NCI-H226 (cell line): ENCODE data around the gene ADAMTS14.
"Not testable (repeated sequence)": the region's sequence is repeated elsewhere in the genome, so short reads cannot be mapped to it uniquely, and the experiment has no call there.

ENCODE experiments used
- DNase-seq: peaks from one replicate; pipeline ENCODE4 v3.0.0-alpha.2; 2015

ADAMTS14 gene, protein sequence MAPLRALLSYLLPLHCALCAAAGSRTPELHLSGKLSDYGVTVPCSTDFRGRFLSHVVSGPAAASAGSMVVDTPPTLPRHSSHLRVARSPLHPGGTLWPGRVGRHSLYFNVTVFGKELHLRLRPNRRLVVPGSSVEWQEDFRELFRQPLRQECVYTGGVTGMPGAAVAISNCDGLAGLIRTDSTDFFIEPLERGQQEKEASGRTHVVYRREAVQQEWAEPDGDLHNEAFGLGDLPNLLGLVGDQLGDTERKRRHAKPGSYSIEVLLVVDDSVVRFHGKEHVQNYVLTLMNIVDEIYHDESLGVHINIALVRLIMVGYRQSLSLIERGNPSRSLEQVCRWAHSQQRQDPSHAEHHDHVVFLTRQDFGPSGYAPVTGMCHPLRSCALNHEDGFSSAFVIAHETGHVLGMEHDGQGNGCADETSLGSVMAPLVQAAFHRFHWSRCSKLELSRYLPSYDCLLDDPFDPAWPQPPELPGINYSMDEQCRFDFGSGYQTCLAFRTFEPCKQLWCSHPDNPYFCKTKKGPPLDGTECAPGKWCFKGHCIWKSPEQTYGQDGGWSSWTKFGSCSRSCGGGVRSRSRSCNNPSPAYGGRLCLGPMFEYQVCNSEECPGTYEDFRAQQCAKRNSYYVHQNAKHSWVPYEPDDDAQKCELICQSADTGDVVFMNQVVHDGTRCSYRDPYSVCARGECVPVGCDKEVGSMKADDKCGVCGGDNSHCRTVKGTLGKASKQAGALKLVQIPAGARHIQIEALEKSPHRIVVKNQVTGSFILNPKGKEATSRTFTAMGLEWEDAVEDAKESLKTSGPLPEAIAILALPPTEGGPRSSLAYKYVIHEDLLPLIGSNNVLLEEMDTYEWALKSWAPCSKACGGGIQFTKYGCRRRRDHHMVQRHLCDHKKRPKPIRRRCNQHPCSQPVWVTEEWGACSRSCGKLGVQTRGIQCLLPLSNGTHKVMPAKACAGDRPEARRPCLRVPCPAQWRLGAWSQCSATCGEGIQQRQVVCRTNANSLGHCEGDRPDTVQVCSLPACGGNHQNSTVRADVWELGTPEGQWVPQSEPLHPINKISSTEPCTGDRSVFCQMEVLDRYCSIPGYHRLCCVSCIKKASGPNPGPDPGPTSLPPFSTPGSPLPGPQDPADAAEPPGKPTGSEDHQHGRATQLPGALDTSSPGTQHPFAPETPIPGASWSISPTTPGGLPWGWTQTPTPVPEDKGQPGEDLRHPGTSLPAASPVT

DNA sequence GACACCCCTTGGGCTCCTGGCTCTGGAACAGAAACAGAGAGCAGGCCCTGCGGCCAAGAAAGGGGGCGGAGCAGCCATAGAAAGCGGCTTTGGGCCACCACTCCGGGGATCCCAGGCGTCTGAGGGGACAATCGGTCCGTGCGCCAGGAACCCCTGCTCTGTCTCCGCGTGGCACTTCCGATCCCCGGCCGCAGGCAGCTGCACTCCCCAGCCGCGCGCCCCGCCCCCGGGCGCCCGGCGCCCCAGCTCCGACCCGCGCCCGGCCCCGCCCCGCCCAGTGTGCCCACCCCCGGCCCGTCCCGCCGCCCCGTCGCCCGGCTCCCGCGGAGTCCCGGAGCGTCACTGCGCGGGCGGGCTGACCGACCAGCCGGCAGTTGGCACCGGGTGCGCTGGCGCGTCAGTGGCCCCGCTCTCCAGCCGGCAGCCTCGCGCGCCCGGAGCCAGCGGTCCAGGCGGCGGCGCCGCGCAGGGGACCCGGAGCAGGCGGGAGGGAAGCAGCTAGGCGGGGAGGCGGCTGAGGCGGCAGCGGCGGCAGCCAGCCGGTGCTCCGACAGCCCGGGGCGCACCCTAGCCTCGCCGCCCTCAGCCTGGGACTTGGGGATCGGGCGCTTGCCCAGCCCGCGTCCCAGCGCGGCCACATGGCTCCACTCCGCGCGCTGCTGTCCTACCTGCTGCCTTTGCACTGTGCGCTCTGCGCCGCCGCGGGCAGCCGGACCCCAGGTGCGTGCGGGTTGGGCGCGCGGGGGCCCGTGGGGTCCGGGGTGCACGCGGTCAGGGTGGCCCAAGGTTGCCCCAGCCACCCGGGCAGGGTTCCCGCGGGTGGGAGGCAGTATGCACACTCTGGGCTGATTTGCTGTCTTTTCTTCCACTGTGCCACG, at the start of gene ADAMTS14:
TSS of gene ADAMTS14 (plus strand) at position 342 of the 878 bp plus-strand sequence. CDS start at position 639, 297 bp downstream.
- DNase-seq: peak; percentile 38

DNA sequence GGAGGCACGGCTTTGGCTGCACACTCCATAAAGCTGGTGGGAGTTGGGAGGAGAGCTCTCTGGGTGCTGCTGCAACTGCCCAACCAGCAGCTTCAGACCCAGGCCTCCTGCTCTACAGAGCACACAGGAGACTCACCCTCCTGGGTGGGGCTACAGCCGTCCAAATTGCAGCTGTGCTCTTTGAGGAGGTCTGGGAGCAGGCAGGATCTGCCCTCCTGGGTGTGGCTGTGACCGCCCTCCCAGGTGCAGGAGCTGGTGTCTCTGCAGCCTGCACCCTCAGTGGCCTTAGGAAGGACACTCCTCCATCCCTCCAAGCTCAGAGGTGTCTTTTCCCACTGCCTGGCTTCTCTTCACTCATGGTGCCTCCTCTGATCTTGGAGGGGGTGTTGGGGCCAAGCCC, 49.8 kb upstream of the ADAMTS14 start:
- no peak for DNase-seq

GRCh38 chr10:70622981-70623844, 49.1 kb upstream of the ADAMTS14 start:
- DNase-seq: no peak

DNA sequence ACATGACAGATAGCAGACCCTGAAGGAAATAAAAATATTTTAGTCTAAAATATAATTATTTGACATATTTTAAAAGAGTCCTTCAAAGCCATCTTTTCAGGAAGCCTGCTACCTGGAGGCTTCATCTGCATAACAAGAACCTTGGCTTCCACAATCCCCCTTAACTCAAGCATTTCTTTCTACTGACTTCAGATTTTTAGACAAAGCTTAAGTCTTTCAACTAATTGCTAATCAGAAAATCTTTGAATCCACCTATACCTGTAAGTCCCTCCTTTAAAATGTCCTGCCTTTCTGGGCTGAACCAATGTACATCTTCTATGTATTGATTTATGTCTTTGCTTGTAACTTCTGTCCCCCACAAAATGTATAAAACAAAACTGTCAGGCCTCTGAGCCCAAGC, 46.2 kb upstream of the ADAMTS14 start:
- DNase-seq: no peak

DNA sequence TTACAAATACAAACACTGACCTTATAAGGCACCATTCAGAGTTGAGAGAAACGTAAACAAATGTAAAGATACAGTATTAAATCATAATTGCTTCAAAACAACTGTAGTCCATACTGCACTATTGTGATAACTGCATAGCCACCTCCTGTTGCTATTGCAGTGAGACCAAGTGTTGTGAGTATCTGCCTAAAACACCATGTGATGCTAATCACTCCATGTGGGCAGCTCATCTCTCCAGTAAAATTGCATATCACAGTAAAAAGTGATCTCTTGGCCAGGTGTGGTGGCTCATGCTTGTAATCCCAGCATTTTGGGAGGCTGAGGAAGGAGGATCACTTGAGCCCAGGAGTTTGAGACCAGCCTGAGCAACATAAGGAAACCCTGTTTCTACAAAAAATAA, 43.0 kb upstream of the ADAMTS14 start:
- DNase-seq: no peak

DNA sequence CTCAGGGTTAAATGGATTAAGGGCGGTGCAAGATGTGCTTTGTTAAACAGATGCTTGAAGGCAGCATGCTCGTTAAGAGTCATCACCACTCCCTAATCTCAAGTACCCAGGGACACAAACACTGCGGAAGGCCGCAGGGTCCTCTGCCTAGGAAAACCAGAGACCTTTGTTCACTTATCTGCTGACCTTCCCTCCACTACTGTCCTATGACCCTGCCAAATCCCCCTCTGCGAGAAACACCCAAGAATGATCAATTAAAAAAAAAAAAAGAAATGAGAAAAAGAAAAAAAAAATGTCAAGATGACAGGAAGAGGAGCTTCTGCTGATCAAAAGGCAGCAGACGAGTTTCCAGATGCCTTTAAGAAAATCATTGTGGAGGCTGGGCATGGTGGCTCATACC, 40.6 kb upstream of the ADAMTS14 start:
- DNase-seq: not testable (repeated sequence)

DNA sequence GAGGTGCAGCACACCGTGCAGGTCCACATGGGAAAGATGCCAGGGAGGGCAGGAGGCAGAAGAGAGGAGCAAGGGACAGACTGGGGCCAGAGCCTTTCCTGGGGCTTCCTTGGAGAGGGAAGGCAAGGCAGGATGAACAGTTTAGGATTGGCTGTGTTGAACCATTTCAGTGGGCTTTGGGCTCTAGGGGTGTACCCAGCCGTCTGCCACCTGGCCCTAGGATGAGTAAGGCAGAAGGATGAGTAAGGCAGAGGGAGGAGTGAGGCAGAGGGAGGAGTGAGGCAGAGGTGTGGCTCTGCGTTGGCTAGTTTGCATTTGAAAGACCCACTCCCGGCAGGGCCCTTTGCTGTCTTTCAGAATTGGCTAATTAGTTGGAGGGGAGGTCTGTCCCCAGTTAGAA, 38.3 kb upstream of the ADAMTS14 start:
- DNase-seq: peak; percentile 16

DNA sequence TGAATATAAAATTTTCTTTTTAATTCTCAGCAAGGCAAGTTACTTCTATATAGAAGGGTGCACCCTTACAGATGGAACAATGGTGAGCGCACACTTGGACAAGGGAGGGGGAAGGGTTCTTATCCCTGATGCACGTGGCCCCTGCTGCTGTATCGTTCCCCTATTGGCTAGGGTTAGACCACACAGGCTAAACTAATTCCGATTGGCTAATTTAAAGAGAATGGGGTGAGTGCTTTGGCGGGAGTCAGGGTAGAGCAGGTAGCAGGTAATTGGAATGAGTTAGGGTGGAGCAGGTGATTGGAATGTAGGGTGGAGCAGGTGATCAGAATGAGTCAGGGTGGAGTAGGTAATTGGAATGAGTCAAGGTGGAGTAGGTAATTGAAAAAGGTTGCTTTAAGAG, 37.8 kb upstream of the ADAMTS14 start:
- DNase-seq: not testable (repeated sequence)

DNA sequence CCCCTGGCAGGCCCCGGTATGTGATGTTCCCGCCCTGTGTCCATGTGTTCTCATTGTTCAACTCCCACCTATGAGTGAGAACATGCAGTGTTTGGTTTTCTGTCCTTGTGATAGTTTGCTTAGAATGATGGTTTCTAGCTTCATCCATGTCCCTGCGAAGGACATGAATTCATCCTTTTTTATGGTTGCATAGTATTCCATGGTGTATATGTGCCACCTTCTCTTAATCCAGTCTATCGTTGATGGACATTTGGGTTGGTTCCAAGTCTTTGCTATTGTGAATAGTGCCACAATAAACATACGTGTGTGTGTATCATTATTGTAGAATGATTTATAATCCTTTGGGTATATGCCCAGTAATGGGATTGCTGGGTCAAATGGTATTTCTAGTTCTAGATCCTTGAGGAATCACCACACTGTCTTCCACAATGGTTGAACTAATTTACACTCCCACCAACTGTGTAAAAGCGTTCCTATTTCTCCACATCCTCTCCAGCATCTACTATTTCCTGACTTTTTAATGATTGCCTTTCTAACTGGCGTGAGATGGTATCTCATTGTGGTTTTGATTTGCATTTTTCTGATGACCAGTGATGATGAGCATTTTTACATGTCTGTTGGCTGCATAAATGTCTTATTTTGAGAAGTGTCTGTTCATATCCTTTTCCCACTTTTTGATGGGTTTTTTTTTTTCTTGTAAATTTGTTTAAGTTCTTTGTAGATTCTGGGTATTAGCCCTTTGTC, 32.5 kb upstream of the ADAMTS14 start:
- DNase-seq: not testable (repeated sequence)

GRCh38 chr10:70643272-70643671, 29.0 kb upstream of the ADAMTS14 start:
- DNase-seq: not testable (repeated sequence)

- not testable (repeated sequence) for DNase-seq
Measured at GRCh38 chr10:70644959-70645358, 27.3 kb upstream of the ADAMTS14 start.

DNA sequence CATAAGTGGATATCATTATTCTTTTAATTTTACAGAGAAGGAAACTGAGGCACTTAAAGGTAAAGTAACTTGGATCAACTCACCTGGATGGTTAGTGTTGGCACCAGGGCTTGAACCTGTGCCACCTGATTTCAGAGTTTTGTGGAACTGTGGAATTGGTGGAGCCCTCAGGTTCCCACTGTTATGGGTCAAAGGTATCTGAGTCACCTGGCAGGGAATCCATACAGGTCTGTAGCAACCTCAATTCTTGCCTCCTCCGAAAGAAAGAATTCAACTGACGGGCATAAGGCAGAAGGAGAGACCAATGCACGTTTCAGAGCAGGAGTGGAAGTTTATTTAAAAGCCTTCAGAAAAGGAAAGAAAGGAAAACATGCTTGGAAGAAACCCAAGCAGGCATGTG, 25.2 kb upstream of the ADAMTS14 start:
- DNase-seq: no peak

GRCh38 chr10:70648427-70648826, 23.9 kb upstream of the ADAMTS14 start:
- no peak for DNase-seq

- peak; percentile 73 for DNase-seq
Measured at GRCh38 chr10:70649526-70649925, 22.8 kb upstream of the ADAMTS14 start.

DNA sequence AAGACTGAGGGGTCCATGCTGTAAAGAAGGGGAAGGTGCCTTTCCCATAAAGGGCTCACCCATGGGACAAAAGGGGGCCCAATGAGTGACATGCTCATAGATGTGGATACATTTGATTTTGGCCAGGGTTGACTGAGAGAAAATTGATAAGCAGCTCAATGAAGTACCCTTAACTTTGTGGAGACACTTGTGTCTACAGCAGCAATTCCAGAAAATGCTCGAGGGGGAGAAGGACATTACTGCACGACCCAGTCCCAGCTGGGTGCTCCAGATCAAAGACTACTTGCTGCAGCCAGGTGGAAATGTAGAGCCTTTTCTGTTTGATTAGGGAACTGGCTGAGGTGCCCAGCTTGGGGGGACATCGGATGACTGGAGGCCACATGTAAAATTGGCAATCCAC, 22.2 kb upstream of the ADAMTS14 start:
- no peak for DNase-seq

- no peak for DNase-seq
Measured at GRCh38 chr10:70650718-70651117, 21.6 kb upstream of the ADAMTS14 start.

- no peak for DNase-seq
Measured at GRCh38 chr10:70651661-70652060, 20.6 kb upstream of the ADAMTS14 start.

DNA sequence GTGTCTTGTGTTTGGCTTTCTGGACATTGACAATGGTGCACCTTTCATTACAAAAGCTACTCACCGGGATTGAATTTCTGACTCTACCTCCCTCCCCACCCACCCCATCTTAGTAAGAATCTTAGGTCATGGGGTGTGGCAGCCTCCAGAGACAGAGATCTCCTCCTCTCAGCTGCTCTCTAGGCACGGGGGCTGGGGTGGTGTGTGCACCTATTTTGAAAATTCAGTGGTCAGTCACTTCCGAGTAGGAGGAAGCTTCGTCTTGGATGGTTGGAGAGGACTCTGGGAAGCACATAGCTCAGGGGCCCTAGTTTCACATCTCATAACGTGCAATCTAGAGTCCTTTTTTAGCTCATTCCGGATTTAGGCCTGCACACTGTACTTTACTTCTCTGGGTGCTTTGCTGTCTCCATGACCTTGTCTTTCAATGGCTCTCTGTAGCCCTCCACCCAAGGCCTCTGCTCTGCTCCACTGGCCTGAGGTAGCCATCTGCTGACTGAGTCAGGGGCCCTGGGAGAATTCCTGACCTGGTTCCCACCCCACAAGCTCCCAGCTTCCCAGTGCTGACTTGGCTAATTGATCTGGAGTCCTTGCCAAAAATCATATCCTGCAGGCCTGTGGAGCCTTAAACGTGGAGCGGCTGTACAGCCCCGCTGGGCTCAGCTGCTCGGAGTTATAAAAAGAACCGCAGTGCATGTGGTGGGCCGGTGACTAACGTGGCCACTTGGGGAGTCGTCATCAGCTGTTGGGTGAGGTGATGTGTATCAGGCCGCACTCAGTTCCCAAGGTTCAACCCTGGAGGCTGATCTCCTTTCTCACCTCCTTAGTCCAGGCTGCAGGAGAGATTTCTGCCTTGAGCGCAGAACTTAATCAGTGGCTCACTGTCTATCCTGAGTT, 19.3 kb upstream of the ADAMTS14 start:
- no peak for DNase-seq

DNA sequence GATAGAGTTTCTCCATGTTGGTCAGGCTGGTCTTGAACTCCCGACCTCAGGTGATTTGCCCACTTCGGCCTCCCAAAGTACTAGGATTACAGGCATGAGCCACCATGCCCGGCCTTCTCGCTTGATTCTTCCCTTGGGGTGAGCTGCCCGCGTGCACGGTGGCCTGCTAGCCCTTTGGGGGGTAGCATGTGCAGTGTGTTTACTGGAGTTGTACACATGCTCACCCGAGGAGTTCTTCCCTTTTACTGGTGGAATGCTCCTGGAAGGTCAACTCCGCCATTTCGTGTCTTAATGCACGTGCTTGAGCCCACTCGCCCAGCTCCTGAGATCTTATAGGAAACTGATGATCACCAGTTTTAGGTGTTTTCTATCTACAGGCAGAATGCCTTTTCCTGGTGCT, 17.0 kb upstream of the ADAMTS14 start:
- no peak for DNase-seq
